WTC11 (cell line): ENCODE measurements around the gene CALML3. TPM values are rescaled to one million over a fixed set of nuclear protein-coding genes. Genes with fewer than 3 reads are reported as not detected.
A peak's percentile ranks its signal among the peaks of the same experiment; 100 is the strongest.

Source experiments
- ATAC-seq: fragments of 200-7000 bp; cut with Tn5 transposase; 2 replicates; pipeline ENCODE4 v1.10.0; 2021; ENCODE audit warnings: mild to moderate bottlenecking, moderate library complexity
- CTCF ChIA-PET: fragments of 300-600 bp; sonication (Branson Sonifier 250); formaldehyde crosslinking; loops from one replicate; lab custom pipeline; 2021; ENCODE audit warnings: antibody characterized with exemption; lab: Charles Lee
- POLR2A ChIA-PET: fragments of 350-600 bp; sonication (Branson Sonifier 250); formaldehyde crosslinking; loops from one replicate; lab custom pipeline; 2021; ENCODE audit warnings: antibody characterized with exemption; lab: Charles Lee
- DNase-seq: peaks from one replicate; pipeline ENCODE4 v3.0.0; 2021; ENCODE audit warnings: low spot score
- H3K27ac Mint-ChIP-seq: 2 replicates; pipeline ENCODE4 v1.8.0; 2021; ENCODE audit warnings: mixed read lengths
- H3K27me3 Mint-ChIP-seq: 2 replicates; pipeline ENCODE4 v1.8.0; 2021; ENCODE audit warnings: low read depth, mild to moderate bottlenecking, moderate library complexity, mixed read lengths
- H3K36me3 Mint-ChIP-seq: 2 replicates; pipeline ENCODE4 v1.8.0; 2021; ENCODE audit warnings: mixed read lengths
- H3K4me1 Mint-ChIP-seq: 2 replicates; pipeline ENCODE4 v1.8.0; 2022; ENCODE audit warnings: mixed read lengths
- H3K4me3 Mint-ChIP-seq: 2 replicates; pipeline ENCODE4 v1.8.0; 2021; ENCODE audit warnings: mild to moderate bottlenecking, moderate library complexity, mixed read lengths
- H3K9me3 Mint-ChIP-seq: 2 replicates; pipeline ENCODE4 v1.8.0; 2021; ENCODE audit warnings: mixed read lengths
- CREB1 ChIP-seq: sonication (generic); formaldehyde crosslinking; IDR thresholded peaks from 2 replicates; pipeline ENCODE4 v1.8.0; 2023; ENCODE audit warnings: mild to moderate bottlenecking, missing genetic modification reagents
- ESRRA ChIP-seq: sonication (generic); formaldehyde crosslinking; IDR thresholded peaks from 2 replicates; pipeline ENCODE4 v1.8.1; 2022; ENCODE audit warnings: mild to moderate bottlenecking, missing genetic modification reagents, borderline replicate concordance
- FOXK1 ChIP-seq: sonication (generic); formaldehyde crosslinking; IDR thresholded peaks from 2 replicates; pipeline ENCODE4 v1.8.0; 2022; ENCODE audit warnings: mild to moderate bottlenecking, moderate library complexity, missing genetic modification reagents
- FOXP1 ChIP-seq: sonication (generic); formaldehyde crosslinking; IDR thresholded peaks from 2 replicates; pipeline ENCODE4 v1.8.0; 2022; ENCODE audit warnings: missing genetic modification reagents, mild to moderate bottlenecking, moderate library complexity, borderline replicate concordance
- GABPB1 ChIP-seq: sonication (generic); formaldehyde crosslinking; IDR thresholded peaks from 2 replicates; pipeline ENCODE4 v1.8.1; 2023; ENCODE audit warnings: mild to moderate bottlenecking, missing genetic modification reagents
- GRHL2 ChIP-seq: fragments of 250-450 bp; sonication (Bioruptor Pico); IDR thresholded peaks from 2 replicates; pipeline ENCODE4 v1.8.0; 2022; ENCODE audit warnings: mild to moderate bottlenecking, moderate library complexity; ENCODE audit not compliant: insufficient replicate concordance, severe bottlenecking
- GTF2I ChIP-seq: fragments of 250-450 bp; sonication (Bioruptor Pico); conservative IDR thresholded peaks from 2 replicates; pipeline ENCODE4 v1.4.0; 2021; ENCODE audit warnings: mild to moderate bottlenecking
- NR3C1 ChIP-seq: sonication (generic); formaldehyde crosslinking; conservative IDR thresholded peaks from 2 replicates; pipeline ENCODE4 v1.8.1; 2023; ENCODE audit warnings: low read depth, mild to moderate bottlenecking, missing genetic modification reagents
- PRRX2 ChIP-seq: fragments of 250-450 bp; sonication (Bioruptor Pico); IDR thresholded peaks from 2 replicates; pipeline ENCODE4 v1.8.0; 2021; ENCODE audit warnings: mild to moderate bottlenecking
- SMAD4 ChIP-seq: sonication (generic); formaldehyde crosslinking; IDR thresholded peaks from 2 replicates; pipeline ENCODE4 v1.8.0; 2022; ENCODE audit warnings: mild to moderate bottlenecking, missing genetic modification reagents
- SP1 ChIP-seq: sonication (generic); formaldehyde crosslinking; conservative IDR thresholded peaks from 2 replicates; pipeline ENCODE4 v1.8.1; 2022; ENCODE audit warnings: missing genetic modification reagents
- ZNF121 ChIP-seq: sonication (generic); formaldehyde crosslinking; IDR thresholded peaks from 2 replicates; pipeline ENCODE4 v1.8.0; 2023; ENCODE audit warnings: missing genetic modification reagents
- ZNF416 ChIP-seq: fragments of 250-450 bp; sonication (Bioruptor Pico); IDR thresholded peaks from 2 replicates; pipeline ENCODE4 v1.9.0; 2021; ENCODE audit warnings: mild to moderate bottlenecking, inconsistent platforms
- total RNA-seq: library from RNA; stranded (reverse); gene quantifications from 3 replicates; pipeline ENCODE4 v1.2.3, GENCODE V29; 2021
- TF ChIP-seq, protein P1 (sequence below): sonication (generic); formaldehyde crosslinking; IDR thresholded peaks from 2 replicates; pipeline ENCODE4 v1.8.1; 2023; ENCODE audit warnings: mild to moderate bottlenecking, moderate library complexity, missing genetic modification reagents
- TF ChIP-seq, protein P2 (sequence below): sonication (generic); formaldehyde crosslinking; IDR thresholded peaks from 2 replicates; pipeline ENCODE4 v1.8.0; 2022; ENCODE audit warnings: mild to moderate bottlenecking, missing genetic modification reagents
- TF ChIP-seq, protein P3 (sequence below): sonication (generic); formaldehyde crosslinking; IDR thresholded peaks from 2 replicates; pipeline ENCODE4 v1.8.1; 2023; ENCODE audit warnings: mild to moderate bottlenecking, missing genetic modification reagents, borderline replicate concordance
- TF ChIP-seq, protein P4 (sequence below): sonication (generic); formaldehyde crosslinking; IDR thresholded peaks from 2 replicates; pipeline ENCODE4 v1.8.1; 2022; ENCODE audit warnings: missing genetic modification reagents, borderline replicate concordance
- TF ChIP-seq, protein P5 (sequence below): fragments of 250-450 bp; sonication (Bioruptor Pico); IDR thresholded peaks from 2 replicates; pipeline ENCODE4 v1.9.0; 2021; ENCODE audit warnings: mild to moderate bottlenecking
- TF ChIP-seq, protein P6 (sequence below): fragments of 250-450 bp; sonication (Bioruptor Pico); IDR thresholded peaks from 2 replicates; pipeline ENCODE4 v2.1.2; 2022; ENCODE audit warnings: mild to moderate bottlenecking, moderate library complexity

The CALML3 gene
- total RNA-seq, 1 experiment from 2014 or later, result not detected

DNA sequence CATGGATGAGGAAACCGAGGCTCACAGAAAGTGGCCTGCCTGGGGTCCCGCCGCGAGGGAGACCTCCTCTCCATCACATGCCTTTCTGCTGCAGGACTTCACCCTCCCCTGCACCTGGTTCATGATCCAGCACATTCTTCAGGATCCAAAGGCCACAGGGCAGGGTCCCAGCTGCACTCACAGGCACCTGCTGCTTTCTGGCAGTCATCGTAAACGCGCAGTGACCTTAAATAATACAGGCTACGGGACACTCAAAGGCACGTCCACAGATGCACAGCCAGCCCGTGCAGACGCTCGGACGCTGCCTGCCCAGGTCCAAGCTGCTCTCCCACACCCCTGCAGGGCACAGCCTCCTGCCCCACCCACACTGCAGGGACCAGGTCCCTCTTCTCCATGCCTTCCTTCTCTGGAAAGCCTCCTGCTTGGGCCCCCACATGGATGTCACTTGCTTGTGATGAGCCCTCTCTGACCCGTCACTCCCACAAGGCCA, 49.9 kb downstream of the CALML3 start (continued):
- TF ChIP-seq, protein P1, sequence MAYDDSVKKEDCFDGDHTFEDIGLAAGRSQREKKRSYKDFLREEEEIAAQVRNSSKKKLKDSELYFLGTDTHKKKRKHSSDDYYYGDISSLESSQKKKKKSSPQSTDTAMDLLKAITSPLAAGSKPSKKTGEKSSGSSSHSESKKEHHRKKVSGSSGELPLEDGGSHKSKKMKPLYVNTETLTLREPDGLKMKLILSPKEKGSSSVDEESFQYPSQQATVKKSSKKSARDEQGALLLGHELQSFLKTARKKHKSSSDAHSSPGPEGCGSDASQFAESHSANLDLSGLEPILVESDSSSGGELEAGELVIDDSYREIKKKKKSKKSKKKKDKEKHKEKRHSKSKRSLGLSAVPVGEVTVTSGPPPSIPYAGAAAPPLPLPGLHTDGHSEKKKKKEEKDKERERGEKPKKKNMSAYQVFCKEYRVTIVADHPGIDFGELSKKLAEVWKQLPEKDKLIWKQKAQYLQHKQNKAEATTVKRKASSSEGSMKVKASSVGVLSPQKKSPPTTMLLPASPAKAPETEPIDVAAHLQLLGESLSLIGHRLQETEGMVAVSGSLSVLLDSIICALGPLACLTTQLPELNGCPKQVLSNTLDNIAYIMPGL (CRISPR knock-in tag), result no peak
- TF ChIP-seq, protein P2, sequence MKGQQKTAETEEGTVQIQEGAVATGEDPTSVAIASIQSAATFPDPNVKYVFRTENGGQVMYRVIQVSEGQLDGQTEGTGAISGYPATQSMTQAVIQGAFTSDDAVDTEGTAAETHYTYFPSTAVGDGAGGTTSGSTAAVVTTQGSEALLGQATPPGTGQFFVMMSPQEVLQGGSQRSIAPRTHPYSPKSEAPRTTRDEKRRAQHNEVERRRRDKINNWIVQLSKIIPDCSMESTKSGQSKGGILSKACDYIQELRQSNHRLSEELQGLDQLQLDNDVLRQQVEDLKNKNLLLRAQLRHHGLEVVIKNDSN (CRISPR knock-in tag), result no peak
- TF ChIP-seq ZNF416 (no peak), NR3C1 (CRISPR knock-in tag) (no peak), ESRRA (CRISPR knock-in tag) (no peak), SMAD4 (CRISPR knock-in tag) (no peak), GTF2I (CRISPR knock-in tag) (no peak), SP1 (CRISPR knock-in tag) (no peak)
- TF ChIP-seq, protein P3, sequence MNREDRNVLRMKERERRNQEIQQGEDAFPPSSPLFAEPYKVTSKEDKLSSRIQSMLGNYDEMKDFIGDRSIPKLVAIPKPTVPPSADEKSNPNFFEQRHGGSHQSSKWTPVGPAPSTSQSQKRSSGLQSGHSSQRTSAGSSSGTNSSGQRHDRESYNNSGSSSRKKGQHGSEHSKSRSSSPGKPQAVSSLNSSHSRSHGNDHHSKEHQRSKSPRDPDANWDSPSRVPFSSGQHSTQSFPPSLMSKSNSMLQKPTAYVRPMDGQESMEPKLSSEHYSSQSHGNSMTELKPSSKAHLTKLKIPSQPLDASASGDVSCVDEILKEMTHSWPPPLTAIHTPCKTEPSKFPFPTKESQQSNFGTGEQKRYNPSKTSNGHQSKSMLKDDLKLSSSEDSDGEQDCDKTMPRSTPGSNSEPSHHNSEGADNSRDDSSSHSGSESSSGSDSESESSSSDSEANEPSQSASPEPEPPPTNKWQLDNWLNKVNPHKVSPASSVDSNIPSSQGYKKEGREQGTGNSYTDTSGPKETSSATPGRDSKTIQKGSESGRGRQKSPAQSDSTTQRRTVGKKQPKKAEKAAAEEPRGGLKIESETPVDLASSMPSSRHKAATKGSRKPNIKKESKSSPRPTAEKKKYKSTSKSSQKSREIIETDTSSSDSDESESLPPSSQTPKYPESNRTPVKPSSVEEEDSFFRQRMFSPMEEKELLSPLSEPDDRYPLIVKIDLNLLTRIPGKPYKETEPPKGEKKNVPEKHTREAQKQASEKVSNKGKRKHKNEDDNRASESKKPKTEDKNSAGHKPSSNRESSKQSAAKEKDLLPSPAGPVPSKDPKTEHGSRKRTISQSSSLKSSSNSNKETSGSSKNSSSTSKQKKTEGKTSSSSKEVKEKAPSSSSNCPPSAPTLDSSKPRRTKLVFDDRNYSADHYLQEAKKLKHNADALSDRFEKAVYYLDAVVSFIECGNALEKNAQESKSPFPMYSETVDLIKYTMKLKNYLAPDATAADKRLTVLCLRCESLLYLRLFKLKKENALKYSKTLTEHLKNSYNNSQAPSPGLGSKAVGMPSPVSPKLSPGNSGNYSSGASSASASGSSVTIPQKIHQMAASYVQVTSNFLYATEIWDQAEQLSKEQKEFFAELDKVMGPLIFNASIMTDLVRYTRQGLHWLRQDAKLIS (CRISPR knock-in tag), result no peak

DNA sequence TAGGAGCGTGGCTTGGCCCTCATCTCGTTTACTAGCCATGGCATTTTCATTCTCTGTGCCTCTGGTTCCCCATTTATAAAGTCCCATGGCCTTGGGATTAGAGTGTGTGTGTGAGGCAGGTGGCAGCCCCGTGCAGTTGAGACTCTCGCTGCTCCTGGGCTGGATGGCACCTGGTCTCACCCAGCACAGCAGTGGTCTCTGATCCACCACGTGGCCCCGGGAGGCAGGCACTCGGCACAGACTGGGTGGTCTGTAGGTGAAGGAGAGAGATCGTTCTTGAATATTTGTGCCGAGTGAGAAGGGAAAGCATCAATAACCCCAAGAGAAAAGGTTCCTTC, 50.4 kb downstream of the CALML3 start:
- ChIA-PET POLR2A (no interaction called here), CTCF (no interaction called here)
- TF ChIP-seq PRRX2 (CRISPR knock-in tag) (no peak), GABPB1 (no peak), ZNF121 (CRISPR knock-in tag) (no peak), GRHL2 (CRISPR knock-in tag) (no peak)
- TF ChIP-seq, protein P4, sequence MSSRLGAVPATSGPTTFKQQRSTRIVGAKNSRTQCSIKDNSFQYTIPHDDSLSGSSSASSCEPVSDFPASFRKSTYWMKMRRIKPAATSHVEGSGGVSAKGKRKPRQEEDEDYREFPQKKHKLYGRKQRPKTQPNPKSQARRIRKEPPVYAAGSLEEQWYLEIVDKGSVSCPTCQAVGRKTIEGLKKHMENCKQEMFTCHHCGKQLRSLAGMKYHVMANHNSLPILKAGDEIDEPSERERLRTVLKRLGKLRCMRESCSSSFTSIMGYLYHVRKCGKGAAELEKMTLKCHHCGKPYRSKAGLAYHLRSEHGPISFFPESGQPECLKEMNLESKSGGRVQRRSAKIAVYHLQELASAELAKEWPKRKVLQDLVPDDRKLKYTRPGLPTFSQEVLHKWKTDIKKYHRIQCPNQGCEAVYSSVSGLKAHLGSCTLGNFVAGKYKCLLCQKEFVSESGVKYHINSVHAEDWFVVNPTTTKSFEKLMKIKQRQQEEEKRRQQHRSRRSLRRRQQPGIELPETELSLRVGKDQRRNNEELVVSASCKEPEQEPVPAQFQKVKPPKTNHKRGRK (CRISPR knock-in tag), result no peak
- Mint-ChIP-seq H3K4me1 (peaks cover 12% of the 10 kb centered on the region), H3K27me3 (no peaks in the 10 kb centered on the region), H3K36me3 (no peaks in the 10 kb centered on the region), H3K27ac (peak overlapping the region; percentile 67; the same call in 1 of the 2 replicates), H3K9me3 (no peaks in the 10 kb centered on the region), H3K4me3 (no peak overlapping the region)
- ATAC-seq, result no peak; the same call in 1 of the 2 replicates
- no peak for DNase-seq

DNA sequence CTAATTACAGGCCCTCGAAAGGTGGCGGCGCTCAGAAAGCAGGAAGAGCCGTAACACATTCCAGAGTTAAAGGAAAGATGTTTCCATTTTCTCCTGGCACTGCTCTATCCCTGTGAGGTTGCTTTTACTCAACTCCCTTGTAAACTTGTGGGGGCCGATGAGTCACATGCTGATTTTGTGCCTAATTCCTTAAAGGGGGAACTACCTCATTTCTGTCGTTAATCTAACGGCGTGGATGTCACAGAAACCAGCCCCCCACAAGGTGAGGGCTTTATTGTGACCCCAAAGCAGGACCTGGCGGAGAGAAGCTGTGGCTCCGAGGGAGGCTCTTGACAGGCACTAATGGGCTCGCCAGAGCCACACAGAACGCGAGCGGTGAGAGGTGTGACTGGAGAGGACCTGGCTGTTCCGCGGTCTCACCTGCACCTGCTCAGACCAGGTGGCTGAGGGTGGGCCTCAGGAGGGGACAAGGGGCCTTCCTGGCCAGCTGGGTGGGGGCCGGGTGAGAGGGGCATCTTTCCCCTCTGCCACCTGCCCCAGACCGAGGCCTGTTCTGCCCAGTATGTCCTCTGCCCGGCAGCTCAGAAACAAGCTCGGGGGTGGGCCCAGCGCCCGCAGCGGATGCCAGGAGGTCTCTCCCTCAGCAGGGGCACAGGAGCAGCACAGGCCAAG, 50.9 kb downstream of the CALML3 start:
- DNase-seq, result no peak
- H3K36me3 Mint-ChIP-seq, result no peaks in the 10 kb centered on the region
- no peak overlapping the region for H3K27ac Mint-ChIP-seq
- no peaks in the 10 kb centered on the region for H3K27me3 Mint-ChIP-seq
- CTCF ChIA-PET, result no interaction called here
- H3K4me3 Mint-ChIP-seq, result no peak overlapping the region
- POLR2A ChIA-PET, result no interaction called here
- H3K9me3 Mint-ChIP-seq, result no peaks in the 10 kb centered on the region
- H3K4me1 Mint-ChIP-seq, result peaks cover 12% of the 10 kb centered on the region
- peak; percentile 30 for ATAC-seq
- no peak for TF ChIP-seq CREB1 (CRISPR knock-in tag)
- no peak for TF ChIP-seq GTF2I (CRISPR knock-in tag)
- TF ChIP-seq, protein P1 (CRISPR knock-in tag), result no peak
- no peak for TF ChIP-seq FOXP1 (CRISPR knock-in tag)
- no peak for TF ChIP-seq FOXK1 (CRISPR knock-in tag)
- TF ChIP-seq, protein P5, sequence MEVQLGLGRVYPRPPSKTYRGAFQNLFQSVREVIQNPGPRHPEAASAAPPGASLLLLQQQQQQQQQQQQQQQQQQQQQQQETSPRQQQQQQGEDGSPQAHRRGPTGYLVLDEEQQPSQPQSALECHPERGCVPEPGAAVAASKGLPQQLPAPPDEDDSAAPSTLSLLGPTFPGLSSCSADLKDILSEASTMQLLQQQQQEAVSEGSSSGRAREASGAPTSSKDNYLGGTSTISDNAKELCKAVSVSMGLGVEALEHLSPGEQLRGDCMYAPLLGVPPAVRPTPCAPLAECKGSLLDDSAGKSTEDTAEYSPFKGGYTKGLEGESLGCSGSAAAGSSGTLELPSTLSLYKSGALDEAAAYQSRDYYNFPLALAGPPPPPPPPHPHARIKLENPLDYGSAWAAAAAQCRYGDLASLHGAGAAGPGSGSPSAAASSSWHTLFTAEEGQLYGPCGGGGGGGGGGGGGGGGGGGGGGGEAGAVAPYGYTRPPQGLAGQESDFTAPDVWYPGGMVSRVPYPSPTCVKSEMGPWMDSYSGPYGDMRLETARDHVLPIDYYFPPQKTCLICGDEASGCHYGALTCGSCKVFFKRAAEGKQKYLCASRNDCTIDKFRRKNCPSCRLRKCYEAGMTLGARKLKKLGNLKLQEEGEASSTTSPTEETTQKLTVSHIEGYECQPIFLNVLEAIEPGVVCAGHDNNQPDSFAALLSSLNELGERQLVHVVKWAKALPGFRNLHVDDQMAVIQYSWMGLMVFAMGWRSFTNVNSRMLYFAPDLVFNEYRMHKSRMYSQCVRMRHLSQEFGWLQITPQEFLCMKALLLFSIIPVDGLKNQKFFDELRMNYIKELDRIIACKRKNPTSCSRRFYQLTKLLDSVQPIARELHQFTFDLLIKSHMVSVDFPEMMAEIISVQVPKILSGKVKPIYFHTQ (CRISPR knock-in tag), result no peak
- TF ChIP-seq, protein P6, sequence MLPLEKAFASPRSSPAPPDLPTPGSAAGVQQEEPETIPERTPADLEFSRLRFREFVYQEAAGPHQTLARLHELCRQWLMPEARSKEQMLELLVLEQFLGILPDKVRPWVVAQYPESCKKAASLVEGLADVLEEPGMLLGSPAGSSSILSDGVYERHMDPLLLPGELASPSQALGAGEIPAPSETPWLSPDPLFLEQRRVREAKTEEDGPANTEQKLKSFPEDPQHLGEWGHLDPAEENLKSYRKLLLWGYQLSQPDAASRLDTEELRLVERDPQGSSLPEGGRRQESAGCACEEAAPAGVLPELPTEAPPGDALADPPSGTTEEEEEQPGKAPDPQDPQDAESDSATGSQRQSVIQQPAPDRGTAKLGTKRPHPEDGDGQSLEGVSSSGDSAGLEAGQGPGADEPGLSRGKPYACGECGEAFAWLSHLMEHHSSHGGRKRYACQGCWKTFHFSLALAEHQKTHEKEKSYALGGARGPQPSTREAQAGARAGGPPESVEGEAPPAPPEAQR (CRISPR knock-in tag), result no peak
